Skeletal muscle tissue (tissue), 4 donors: ENCODE data around the gene STIM1. TPM values are rescaled to one million over a fixed set of nuclear protein-coding genes. Genes with fewer than 3 reads are reported as not detected.

Source experiments
- H3K27ac ChIP-seq: one replicate; pipeline ENCODE4 v1.7.0; 2013; ENCODE audit warnings: mild to moderate bottlenecking, low read depth, low read length, inconsistent platforms
- H3K27me3 ChIP-seq, 3 donors: one replicate each; pipeline ENCODE4 v1.7.0; 2013; ENCODE audit warnings: low read length in 3 of 3; ENCODE audit not compliant: control insufficient read depth in 3 of 3, insufficient read depth in 3 of 3
- H3K36me3 ChIP-seq, 3 donors: one replicate each; pipeline ENCODE4 v1.7.0; 2013; ENCODE audit warnings: low read length in 3 of 3; ENCODE audit not compliant: control insufficient read depth in 3 of 3, insufficient read depth in 3 of 3
- H3K4me1 ChIP-seq, 3 donors: one replicate each; pipeline ENCODE4 v1.7.0; 2013; ENCODE audit warnings: low read length in 3 of 3, mild to moderate bottlenecking in 3 of 3; ENCODE audit not compliant: control insufficient read depth in 3 of 3, insufficient read depth in 3 of 3
- H3K4me3 ChIP-seq, 3 donors: one replicate each; pipeline ENCODE4 v1.7.0; 2013; ENCODE audit warnings: low read length in 3 of 3
- H3K9ac ChIP-seq, 3 donors: one replicate each; pipeline ENCODE4 v1.7.0; 2013; ENCODE audit warnings: low read length in 3 of 3, mild to moderate bottlenecking in 3 of 3, moderate library complexity in 2 of 3, low read depth in 1 of 3
- H3K9me3 ChIP-seq, 3 donors: one replicate each; pipeline ENCODE4 v1.7.0; 2013; ENCODE audit warnings: low read length in 3 of 3; ENCODE audit not compliant: control insufficient read depth in 3 of 3
- total RNA-seq: library from RNA; depleted of rRNA; stranded (reverse); fragments of >200 nt; gene quantifications from one replicate; pipeline ENCODE4 v1.2.3, GENCODE V29; 2014
- donor health status: Osteomylitis.

The STIM1 gene
- total RNA-seq, 1 donor from 2014 or later, result 54.8 TPM

GRCh38 chr11:3905080-3905953 lies 49.9 kb downstream of the STIM1 start:
- Histone ChIP-seq H3K27me3 (no peaks in the 10 kb centered on the region), H3K4me3 (no peak overlapping the region), H3K9me3 (no peaks in the 10 kb centered on the region), H3K27ac (peak overlapping the region; percentile 71), H3K9ac (peak overlapping the region in 1 of 3 donors; percentile 57), H3K4me1 (peaks cover 25 to 67% (median 45%) of the 10 kb centered on the region in 3 donors), H3K36me3 (no peaks in the 10 kb centered on the region)

- H3K4me1 ChIP-seq, result peaks cover 25 to 64% (median 44%) of the 10 kb centered on the region in 3 donors
- peak overlapping the region; percentile 71 for H3K27ac ChIP-seq
- H3K9me3 ChIP-seq, result no peaks in the 10 kb centered on the region
- H3K36me3 ChIP-seq, result no peaks in the 10 kb centered on the region
- no peaks in the 10 kb centered on the region for H3K27me3 ChIP-seq
- H3K4me3 ChIP-seq, result no peak overlapping the region
- H3K9ac ChIP-seq, result no peak overlapping the region
Measured at GRCh38 chr11:3906166-3906565, 50.7 kb downstream of the STIM1 start.

GRCh38 chr11:3907590-3907989 lies 52.1 kb downstream of the STIM1 start:
- Histone ChIP-seq H3K27ac (peak overlapping the region; percentile 4), H3K9me3 (no peaks in the 10 kb centered on the region), H3K4me1 (peaks cover 25 to 50% (median 35%) of the 10 kb centered on the region in 3 donors), H3K27me3 (no peaks in the 10 kb centered on the region), H3K9ac (no peak overlapping the region), H3K4me3 (no peak overlapping the region), H3K36me3 (no peaks in the 10 kb centered on the region)

- Histone ChIP-seq H3K9me3 (no peaks in the 10 kb centered on the region), H3K9ac (no peak overlapping the region), H3K27ac (no peak overlapping the region), H3K4me3 (no peak overlapping the region), H3K4me1 (peaks cover 11 to 38% (median 16%) of the 10 kb centered on the region in 3 donors), H3K27me3 (no peaks in the 10 kb centered on the region), H3K36me3 (no peaks in the 10 kb centered on the region)
Measured at GRCh38 chr11:3909901-3910300, 54.4 kb downstream of the STIM1 start.

GRCh38 chr11:3911908-3912505 lies 56.5 kb downstream of the STIM1 start:
- Histone ChIP-seq H3K36me3 (no peaks in the 10 kb centered on the region), H3K9ac (no peak overlapping the region), H3K4me3 (no peak overlapping the region), H3K4me1 (peaks cover 7 to 30% (median 9%) of the 10 kb centered on the region in 3 donors), H3K27me3 (no peaks in the 10 kb centered on the region), H3K27ac (no peak overlapping the region), H3K9me3 (no peaks in the 10 kb centered on the region)

GRCh38 chr11:3913921-3914320 lies 58.5 kb downstream of the STIM1 start:
- H3K9me3 ChIP-seq, result no peaks in the 10 kb centered on the region
- no peaks in the 10 kb centered on the region for H3K36me3 ChIP-seq
- peaks cover 10 to 33% (median 13%) of the 10 kb centered on the region in 3 donors for H3K4me1 ChIP-seq
- H3K27me3 ChIP-seq, result no peaks in the 10 kb centered on the region
- H3K27ac ChIP-seq, result no peak overlapping the region
- no peak overlapping the region for H3K4me3 ChIP-seq
- H3K9ac ChIP-seq, result no peak overlapping the region

- Histone ChIP-seq H3K27me3 (no peaks in the 10 kb centered on the region), H3K9ac (no peak overlapping the region), H3K9me3 (no peaks in the 10 kb centered on the region), H3K27ac (no peak overlapping the region), H3K36me3 (no peaks in the 10 kb centered on the region), H3K4me3 (no peak overlapping the region), H3K4me1 (peaks cover 10 to 31% (median 11%) of the 10 kb centered on the region in 3 donors)
Measured at GRCh38 chr11:3914805-3915204, 59.3 kb downstream of the STIM1 start.

- Histone ChIP-seq H3K27ac (no peak overlapping the region), H3K4me1 (peaks cover 10 to 33% (median 15%) of the 10 kb centered on the region in 3 donors), H3K27me3 (no peaks in the 10 kb centered on the region), H3K9me3 (no peaks in the 10 kb centered on the region), H3K36me3 (no peaks in the 10 kb centered on the region), H3K4me3 (no peak overlapping the region), H3K9ac (no peak overlapping the region)
Measured at GRCh38 chr11:3916962-3917361, 61.5 kb downstream of the STIM1 start.

- H3K27me3 ChIP-seq, result no peaks in the 10 kb centered on the region
- H3K9me3 ChIP-seq, result no peaks in the 10 kb centered on the region
- H3K4me3 ChIP-seq, result no peak overlapping the region
- H3K36me3 ChIP-seq, result no peaks in the 10 kb centered on the region
- H3K27ac ChIP-seq, result no peak overlapping the region
- no peak overlapping the region for H3K9ac ChIP-seq
- peaks cover 10 to 24% (median 15%) of the 10 kb centered on the region in 3 donors for H3K4me1 ChIP-seq
Measured at GRCh38 chr11:3920148-3920852, 64.8 kb downstream of the STIM1 start.
